DND-41 (cell line): ENCODE measurements around the gene PEA15.

Source experiments
- ATAC-seq: fragments of 200-7000 bp; cut with Tn5 transposase; 3 replicates; pipeline ENCODE4 v1.9.1; 2021; ENCODE audit warnings: low read depth; ENCODE audit not compliant: insufficient read depth
- DNase-seq: peaks from one replicate; pipeline ENCODE4 v3.0.0-alpha.2; 2020
- H2AFZ ChIP-seq: 2 replicates; pipeline ENCODE4 v1.6.0; 2012; ENCODE audit warnings: low read depth, low read length
- H3K27ac ChIP-seq: 2 replicates; pipeline ENCODE4 v1.5.1; 2012; ENCODE audit warnings: low read length, inconsistent platforms
- H3K27me3 ChIP-seq: fragments of 200-600 bp; sonication (generic); 2 replicates; pipeline ENCODE4 v1.6.0; 2012; ENCODE audit warnings: low read length, mild to moderate bottlenecking, inconsistent platforms; ENCODE audit not compliant: insufficient read depth, poor library complexity
- H3K36me3 ChIP-seq: 2 replicates; pipeline ENCODE4 v1.5.1; 2012; ENCODE audit warnings: low read length, inconsistent platforms; ENCODE audit not compliant: insufficient read depth
- H3K4me1 ChIP-seq: 2 replicates; pipeline ENCODE4 v1.5.1; 2012; ENCODE audit warnings: mild to moderate bottlenecking, low read length; ENCODE audit not compliant: insufficient read depth
- H3K4me2 ChIP-seq: 2 replicates; pipeline ENCODE4 v1.6.0; 2012; ENCODE audit warnings: mild to moderate bottlenecking, moderate library complexity, low read length, inconsistent platforms; ENCODE audit not compliant: insufficient read depth
- H3K4me3 ChIP-seq, 2 experiments: fragments of 200-600 bp in 1 of 2; shearing (Covaris generic) in 1 of 2; 2 replicates each; pipeline ENCODE4 v1.5.1; 2012 to 2016; ENCODE audit warnings: inconsistent platforms in 2 of 2, low read length in 2 of 2, mild to moderate bottlenecking in 2 of 2, low read depth in 1 of 2, moderate library complexity in 1 of 2
- H3K79me2 ChIP-seq: 2 replicates; pipeline ENCODE4 v1.6.0; 2012; ENCODE audit warnings: low read length, inconsistent platforms; ENCODE audit not compliant: insufficient read depth
- H3K9ac ChIP-seq: 2 replicates; pipeline ENCODE4 v1.6.0; 2012; ENCODE audit warnings: low read depth, mild to moderate bottlenecking, inconsistent platforms, low read length, moderate library complexity
- H3K9me3 ChIP-seq: 2 replicates; pipeline ENCODE4 v1.5.1; 2012; ENCODE audit warnings: low read length, moderate library complexity, mild to moderate bottlenecking, inconsistent platforms; ENCODE audit not compliant: insufficient read depth, severe bottlenecking
- H4K20me1 ChIP-seq: 2 replicates; pipeline ENCODE4 v1.6.0; 2012; ENCODE audit warnings: low read length; ENCODE audit not compliant: insufficient read depth
- EZH2 ChIP-seq: IDR thresholded peaks from 3 replicates; pipeline ENCODE4 v1.6.1; 2012; ENCODE audit warnings: borderline replicate concordance, low read depth, mild to moderate bottlenecking, moderate library complexity, low read length, inconsistent platforms; ENCODE audit not compliant: severe bottlenecking
- TF ChIP-seq, protein P1 (sequence below): IDR thresholded peaks from 2 replicates; pipeline ENCODE4 v1.5.1; 2012; ENCODE audit warnings: borderline replicate concordance, low read length, moderate library complexity, mild to moderate bottlenecking; ENCODE audit not compliant: poor library complexity, severe bottlenecking; ENCODE audit errors: extremely low read depth

The PEA15 gene

DNA sequence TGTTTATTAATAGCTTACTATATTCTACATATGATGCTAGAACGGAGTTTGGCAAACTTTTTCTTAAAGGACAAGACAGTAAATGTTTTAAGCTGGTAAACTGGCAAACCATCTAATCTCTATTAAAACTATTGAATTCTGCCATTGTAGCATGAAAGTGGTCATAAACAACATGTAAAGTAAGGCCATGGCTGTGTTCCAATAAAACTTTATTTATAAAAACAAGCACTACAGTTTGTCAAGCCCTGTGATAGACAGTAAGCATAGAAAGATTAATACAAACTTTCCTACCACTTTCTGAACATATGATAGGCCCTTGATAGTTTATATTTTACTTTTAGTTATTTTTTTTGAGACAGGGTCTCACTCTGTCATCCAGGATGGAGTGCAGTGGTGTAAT, 22.4 kb downstream of the PEA15 start:
- no peak overlapping the region for H3K4me3 ChIP-seq
- H3K4me1 ChIP-seq = no peaks in the 10 kb centered on the region
- no peak overlapping the region for H3K27ac ChIP-seq
- ATAC-seq (no peak), DNase-seq (no peak)
- H3K27me3 ChIP-seq = no peaks in the 10 kb centered on the region
- peaks cover 99% of the 10 kb centered on the region for H3K36me3 ChIP-seq
- no peak for TF ChIP-seq EZH2
- TF ChIP-seq, protein P1, sequence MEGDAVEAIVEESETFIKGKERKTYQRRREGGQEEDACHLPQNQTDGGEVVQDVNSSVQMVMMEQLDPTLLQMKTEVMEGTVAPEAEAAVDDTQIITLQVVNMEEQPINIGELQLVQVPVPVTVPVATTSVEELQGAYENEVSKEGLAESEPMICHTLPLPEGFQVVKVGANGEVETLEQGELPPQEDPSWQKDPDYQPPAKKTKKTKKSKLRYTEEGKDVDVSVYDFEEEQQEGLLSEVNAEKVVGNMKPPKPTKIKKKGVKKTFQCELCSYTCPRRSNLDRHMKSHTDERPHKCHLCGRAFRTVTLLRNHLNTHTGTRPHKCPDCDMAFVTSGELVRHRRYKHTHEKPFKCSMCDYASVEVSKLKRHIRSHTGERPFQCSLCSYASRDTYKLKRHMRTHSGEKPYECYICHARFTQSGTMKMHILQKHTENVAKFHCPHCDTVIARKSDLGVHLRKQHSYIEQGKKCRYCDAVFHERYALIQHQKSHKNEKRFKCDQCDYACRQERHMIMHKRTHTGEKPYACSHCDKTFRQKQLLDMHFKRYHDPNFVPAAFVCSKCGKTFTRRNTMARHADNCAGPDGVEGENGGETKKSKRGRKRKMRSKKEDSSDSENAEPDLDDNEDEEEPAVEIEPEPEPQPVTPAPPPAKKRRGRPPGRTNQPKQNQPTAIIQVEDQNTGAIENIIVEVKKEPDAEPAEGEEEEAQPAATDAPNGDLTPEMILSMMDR = no peak
- H4K20me1 ChIP-seq = no peaks in the 10 kb centered on the region
- H3K79me2 ChIP-seq = no peaks in the 10 kb centered on the region
- no peak overlapping the region for H2AFZ ChIP-seq
- no peaks in the 10 kb centered on the region for H3K9me3 ChIP-seq
- H3K9ac ChIP-seq = no peak overlapping the region
- no peak overlapping the region for H3K4me2 ChIP-seq

DNA sequence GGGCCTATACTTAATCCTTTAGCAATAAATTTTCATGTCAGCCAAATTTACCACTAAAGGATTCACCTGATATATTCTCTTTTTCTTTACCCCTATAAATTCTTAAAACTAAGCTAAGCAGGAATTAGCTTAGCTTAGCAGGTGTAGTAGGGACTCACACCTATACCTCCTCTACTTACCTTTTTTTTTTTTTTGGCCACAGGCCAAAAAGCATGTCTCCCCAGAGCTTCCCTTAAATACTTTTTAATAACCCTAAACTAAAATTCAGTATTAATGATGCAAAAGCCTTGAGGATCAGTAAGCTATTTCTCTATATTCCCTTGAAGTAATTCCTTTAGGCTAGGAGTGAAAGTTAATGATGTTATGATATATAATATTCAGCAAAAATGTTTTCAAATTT, 23.2 kb downstream of the PEA15 start:
- TF ChIP-seq, protein P1 = no peak
- TF ChIP-seq EZH2 = no peak
- ATAC-seq = no peak
- H3K4me3 ChIP-seq = no peak overlapping the region
- no peak overlapping the region for H3K27ac ChIP-seq
- no peak overlapping the region for H3K9ac ChIP-seq
- no peaks in the 10 kb centered on the region for H3K9me3 ChIP-seq
- no peak overlapping the region for H3K4me2 ChIP-seq
- no peak overlapping the region for H2AFZ ChIP-seq
- no peaks in the 10 kb centered on the region for H3K27me3 ChIP-seq
- no peaks in the 10 kb centered on the region for H3K4me1 ChIP-seq
- DNase-seq = no peak
- peaks cover 98% of the 10 kb centered on the region for H3K36me3 ChIP-seq
- H4K20me1 ChIP-seq = no peaks in the 10 kb centered on the region
- no peaks in the 10 kb centered on the region for H3K79me2 ChIP-seq

DNA sequence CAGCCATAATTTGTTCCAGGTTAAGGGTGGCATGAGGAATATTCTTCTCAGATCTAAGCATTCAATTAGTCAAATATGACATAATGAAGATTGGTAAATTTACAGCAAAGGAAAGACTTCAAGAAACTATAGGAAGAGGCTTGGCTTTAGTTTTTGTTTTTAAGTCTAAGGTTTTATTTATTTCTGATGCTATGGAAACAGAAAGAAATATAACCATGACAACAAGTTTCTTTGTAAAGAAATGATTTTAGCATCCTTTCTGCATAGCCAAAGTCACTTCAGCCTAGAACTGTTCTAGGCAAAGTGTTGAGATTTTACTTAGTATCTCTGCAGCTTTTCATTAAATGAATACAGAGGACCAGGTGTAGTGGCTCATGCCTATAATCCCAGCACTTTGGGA, 27.7 kb downstream of the PEA15 start:
- H3K4me1 ChIP-seq = no peaks in the 10 kb centered on the region
- no peak overlapping the region for H3K4me2 ChIP-seq
- H3K79me2 ChIP-seq = no peaks in the 10 kb centered on the region
- no peak overlapping the region for H3K27ac ChIP-seq
- DNase-seq (no peak), ATAC-seq (no peak)
- H2AFZ ChIP-seq = no peak overlapping the region
- H3K4me3 ChIP-seq = no peak overlapping the region
- no peaks in the 10 kb centered on the region for H3K27me3 ChIP-seq
- no peak for TF ChIP-seq EZH2
- TF ChIP-seq, protein P1 = no peak
- H3K36me3 ChIP-seq = peaks cover 94% of the 10 kb centered on the region
- H3K9ac ChIP-seq = no peak overlapping the region
- H4K20me1 ChIP-seq = no peaks in the 10 kb centered on the region
- no peaks in the 10 kb centered on the region for H3K9me3 ChIP-seq

DNA sequence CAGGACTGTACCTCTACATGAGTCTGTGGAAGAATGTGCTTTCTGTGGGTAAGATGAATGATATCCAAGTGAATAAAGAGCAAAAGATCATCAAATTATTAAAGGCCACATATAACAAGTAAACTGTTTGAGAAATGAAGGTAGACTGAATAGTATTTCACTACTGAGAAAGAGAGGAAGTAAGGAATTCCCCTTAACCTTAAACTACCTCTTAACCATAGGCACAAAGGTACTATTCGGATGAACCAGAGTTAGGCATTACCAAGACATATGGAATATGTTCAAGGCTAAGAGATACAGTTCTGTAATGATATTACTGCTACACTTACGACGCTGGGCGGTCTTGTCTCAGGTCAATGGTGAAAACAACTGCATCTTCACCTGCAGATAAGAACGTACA, 31.6 kb downstream of the PEA15 start:
- Histone ChIP-seq H3K36me3 (peaks cover 94% of the 10 kb centered on the region), H3K9me3 (no peaks in the 10 kb centered on the region), H2AFZ (no peak overlapping the region), H3K9ac (no peak overlapping the region), H3K4me2 (no peak overlapping the region), H4K20me1 (peaks cover 5% of the 10 kb centered on the region; the same call in 1 of the 2 replicates), H3K27ac (no peak overlapping the region), H3K4me3 (no peak overlapping the region), H3K4me1 (no peaks in the 10 kb centered on the region), H3K27me3 (no peaks in the 10 kb centered on the region), H3K79me2 (peaks cover 6% of the 10 kb centered on the region)
- ATAC-seq = no peak
- DNase-seq = no peak
- TF ChIP-seq EZH2 = no peak
- TF ChIP-seq, protein P1 = no peak
